HEK293T (cell line): ENCODE measurements around the gene UFSP1.
"Not testable (repeated sequence)": the region's sequence is repeated elsewhere in the genome, so short reads cannot be mapped to it uniquely, and the experiment has no call there.

Experiments used
- CTCF ChIA-PET: fragments of 350-600 bp; formaldehyde crosslinking; extraction: SDS; loops from one replicate; lab custom pipeline; 2021; ENCODE audit warnings: antibody characterized with exemption, inconsistent platforms; lab: Yijun Ruan, JAX
- POLR2A ChIA-PET: fragments of 350-600 bp; formaldehyde crosslinking; extraction: SDS; loops from one replicate; lab custom pipeline; 2020; ENCODE audit warnings: antibody characterized with exemption, inconsistent platforms; lab: Yijun Ruan, JAX
- DNase-seq: peaks from one replicate; pipeline ENCODE4 v3.0.0; 2012; ENCODE audit warnings: mixed read lengths; ENCODE audit errors: extremely low spot score
- ARNT ChIP-seq: fragments of 450-650 bp; IDR thresholded peaks from 2 replicates; pipeline ENCODE4 v1.6.1; 2017; ENCODE audit warnings: mild to moderate bottlenecking
- BHLHE40 ChIP-seq: fragments of 450-650 bp; IDR thresholded peaks from 2 replicates; pipeline ENCODE4 v1.6.1; 2016; ENCODE audit warnings: mild to moderate bottlenecking, moderate library complexity, borderline replicate concordance
- CTBP1 ChIP-seq: fragments of 450-650 bp; IDR thresholded peaks from 2 replicates; pipeline ENCODE4 v1.6.1; 2016; ENCODE audit warnings: borderline replicate concordance
- ELF4 ChIP-seq: fragments of 450-650 bp; IDR thresholded peaks from 2 replicates; pipeline ENCODE4 v1.6.1; 2017; ENCODE audit warnings: antibody characterized with exemption
- FOXA1 ChIP-seq: fragments of 450-650 bp; IDR thresholded peaks from 2 replicates; pipeline ENCODE4 v1.6.1; 2016; ENCODE audit warnings: mild to moderate bottlenecking
- FOXK2 ChIP-seq: fragments of 450-650 bp; IDR thresholded peaks from 2 replicates; pipeline ENCODE4 v1.6.1; 2016; ENCODE audit warnings: mild to moderate bottlenecking
- FOXM1 ChIP-seq: fragments of 450-650 bp; IDR thresholded peaks from 2 replicates; pipeline ENCODE4 v1.6.1; 2017; ENCODE audit warnings: mild to moderate bottlenecking, borderline replicate concordance
- HDGF ChIP-seq: fragments of 450-650 bp; IDR thresholded peaks from 2 replicates; pipeline ENCODE4 v1.6.1; 2017; ENCODE audit warnings: antibody characterized with exemption, borderline replicate concordance
- L3MBTL2 ChIP-seq: fragments of 450-650 bp; conservative IDR thresholded peaks from 2 replicates; pipeline ENCODE4 v1.6.1; 2016; ENCODE audit warnings: mild to moderate bottlenecking
- LEF1 ChIP-seq: fragments of 450-650 bp; IDR thresholded peaks from 2 replicates; pipeline ENCODE4 v1.6.1; 2017; ENCODE audit warnings: mild to moderate bottlenecking, borderline replicate concordance
- NFRKB ChIP-seq: fragments of 450-650 bp; IDR thresholded peaks from 2 replicates; pipeline ENCODE4 v1.6.1; 2016; ENCODE audit warnings: mild to moderate bottlenecking, moderate library complexity
- PKNOX1 ChIP-seq: fragments of 450-650 bp; IDR thresholded peaks from 2 replicates; pipeline ENCODE4 v1.6.1; 2016
- SP1 ChIP-seq: fragments of 450-650 bp; IDR thresholded peaks from 2 replicates; pipeline ENCODE4 v1.6.1; 2017
- SUZ12 ChIP-seq: fragments of 450-650 bp; IDR thresholded peaks from 2 replicates; pipeline ENCODE4 v1.6.1; 2016; ENCODE audit warnings: mild to moderate bottlenecking
- TARDBP ChIP-seq: fragments of 450-650 bp; IDR thresholded peaks from 2 replicates; pipeline ENCODE4 v1.6.1; 2016
- ZNF384 ChIP-seq: fragments of 450-650 bp; IDR thresholded peaks from 2 replicates; pipeline ENCODE4 v1.6.1; 2016

UFSP1 gene

GRCh38 chr7:100914879-100915447 lies 25.4 kb upstream of the UFSP1 start:
- ChIA-PET POLR2A (no interaction called here), CTCF (no interaction called here)
- TF ChIP-seq ARNT (no peak), ELF4 (no peak), FOXM1 (no peak), LEF1 (no peak), SP1 (no peak), FOXA1 (no peak), HDGF (no peak), BHLHE40 (no peak), L3MBTL2 (no peak), PKNOX1 (no peak), TARDBP (no peak), FOXK2 (no peak), NFRKB (no peak)
- DNase-seq = no peak

GRCh38 chr7:100914208-100914878 lies 24.8 kb upstream of the UFSP1 start:
- POLR2A ChIA-PET = no interaction called here
- TF ChIP-seq SP1 (no peak), HDGF (no peak), L3MBTL2 (no peak), PKNOX1 (no peak), SUZ12 (no peak), CTBP1 (no peak), TARDBP (no peak), NFRKB (no peak), BHLHE40 (no peak), LEF1 (no peak)
- no peak for DNase-seq
- CTCF ChIA-PET = no interaction called here

- CTCF ChIA-PET = no interaction called here
- no peak for DNase-seq
- POLR2A ChIA-PET = no interaction called here
Observed at GRCh38 chr7:100911484-100911883, 22.0 kb upstream of the UFSP1 start.

GRCh38 chr7:100910443-100910842 lies 20.9 kb upstream of the UFSP1 start:
- CTCF ChIA-PET, POLR2A ChIA-PET, DNase-seq: not testable (repeated sequence)

More at GRCh38 chr7:100911484-100911883, 22.0 kb upstream of the UFSP1 start:
- TF ChIP-seq CTBP1 = no peak
- no peak for TF ChIP-seq L3MBTL2
- TF ChIP-seq TARDBP = no peak
- TF ChIP-seq ARNT = no peak
- no peak for TF ChIP-seq ELF4
- TF ChIP-seq FOXK2 = no peak
- TF ChIP-seq PKNOX1 = no peak
- no peak for TF ChIP-seq SUZ12
- no peak for TF ChIP-seq FOXA1
- TF ChIP-seq NFRKB = no peak
- no peak for TF ChIP-seq FOXM1
- no peak for TF ChIP-seq LEF1
- no peak for TF ChIP-seq BHLHE40
- no peak for TF ChIP-seq ZNF384

GRCh38 chr7:100908512-100908911 lies 19.0 kb upstream of the UFSP1 start:
- POLR2A ChIA-PET = no interaction called here
- DNase-seq = no peak
- CTCF ChIA-PET = no interaction called here
- TF ChIP-seq FOXA1 = no peak
- no peak for TF ChIP-seq SUZ12
- TF ChIP-seq FOXK2 = no peak
- no peak for TF ChIP-seq NFRKB
- no peak for TF ChIP-seq HDGF
- no peak for TF ChIP-seq LEF1
- TF ChIP-seq TARDBP = no peak
- TF ChIP-seq FOXM1 = no peak
- no peak for TF ChIP-seq BHLHE40
- TF ChIP-seq ZNF384 = no peak
- no peak for TF ChIP-seq L3MBTL2
- TF ChIP-seq CTBP1 = no peak
- TF ChIP-seq ELF4 = no peak
- TF ChIP-seq ARNT = no peak
- TF ChIP-seq PKNOX1 = no peak
- TF ChIP-seq SP1 = no peak

GRCh38 chr7:100902638-100903037 lies 13.1 kb upstream of the UFSP1 start:
- TF ChIP-seq ARNT = no peak
- TF ChIP-seq ELF4 = no peak
- TF ChIP-seq FOXA1 = no peak
- no peak for TF ChIP-seq SUZ12
- TF ChIP-seq FOXK2 = no peak
- POLR2A ChIA-PET = no interaction called here
- CTCF ChIA-PET = interaction anchor here (0.6 kb wide), 2 partner anchors 15 to 155 kb away, joined by 3 to 4 read pairs; no protein-coding TSS in a partner anchor
- DNase-seq = no peak
